ENCODE measurements around the gene TCERG1L.
"Not testable (repeated sequence)": the region's sequence is repeated elsewhere in the genome, so short reads cannot be mapped to it uniquely, and the experiment has no call there.

Gene TCERG1L

GRCh38 chr10:131109291-131109690 is 202.2 kb downstream of the TCERG1L start:
- no peak for DNase-seq (ENCODE audit: low read depth, low spot score)

DNA sequence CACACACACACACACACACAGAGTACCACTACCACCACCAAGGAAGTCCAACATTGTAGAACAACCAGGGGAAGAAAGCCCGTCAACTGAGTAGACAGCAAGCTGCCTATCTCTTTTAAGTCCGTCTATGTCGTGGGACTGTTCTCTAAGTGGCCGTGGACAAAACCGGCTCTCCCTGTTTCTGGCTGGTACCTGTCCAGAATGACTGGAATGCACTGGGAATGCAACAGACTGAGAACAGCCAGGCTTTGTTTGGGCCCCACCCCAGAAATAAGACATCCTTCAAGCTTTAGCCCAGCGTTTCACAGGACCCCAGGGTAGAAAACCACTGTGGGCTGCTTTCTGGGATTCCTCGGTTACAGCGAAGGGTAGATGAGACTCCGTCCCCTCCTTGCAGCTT is 203.6 kb downstream of the TCERG1L start:
- no peak for DNase-seq (ENCODE audit: low read depth, low spot score)

DNA sequence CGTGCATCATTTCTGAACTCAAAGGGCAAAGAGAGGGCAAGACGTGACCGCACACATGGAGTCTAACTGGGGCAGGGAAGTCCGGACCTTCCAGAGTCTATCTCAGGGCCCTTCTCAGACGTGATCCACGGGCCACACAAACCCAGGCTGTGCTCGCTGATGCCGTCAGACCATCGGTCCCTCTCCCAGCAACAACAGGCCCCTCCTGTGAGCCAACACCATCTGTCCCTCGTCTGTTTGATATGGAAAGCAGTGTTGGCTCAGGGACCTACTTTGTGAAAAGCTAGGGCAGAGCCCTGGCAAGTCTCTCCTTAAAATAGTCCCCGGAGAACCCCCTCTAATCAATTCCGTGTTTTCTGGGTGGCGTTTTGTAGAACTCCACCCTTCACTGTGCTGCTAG is 208.8 kb downstream of the TCERG1L start:
- no peak for DNase-seq (ENCODE audit: low read depth, low spot score)

- DNase-seq (ENCODE audit: low read depth, low spot score): no peak
Observed at GRCh38 chr10:131102147-131102546, 209.4 kb downstream of the TCERG1L start.

- DNase-seq (ENCODE audit: low read depth, low spot score): not testable (repeated sequence)
Observed at GRCh38 chr10:131100418-131101410, 210.8 kb downstream of the TCERG1L start.

DNA sequence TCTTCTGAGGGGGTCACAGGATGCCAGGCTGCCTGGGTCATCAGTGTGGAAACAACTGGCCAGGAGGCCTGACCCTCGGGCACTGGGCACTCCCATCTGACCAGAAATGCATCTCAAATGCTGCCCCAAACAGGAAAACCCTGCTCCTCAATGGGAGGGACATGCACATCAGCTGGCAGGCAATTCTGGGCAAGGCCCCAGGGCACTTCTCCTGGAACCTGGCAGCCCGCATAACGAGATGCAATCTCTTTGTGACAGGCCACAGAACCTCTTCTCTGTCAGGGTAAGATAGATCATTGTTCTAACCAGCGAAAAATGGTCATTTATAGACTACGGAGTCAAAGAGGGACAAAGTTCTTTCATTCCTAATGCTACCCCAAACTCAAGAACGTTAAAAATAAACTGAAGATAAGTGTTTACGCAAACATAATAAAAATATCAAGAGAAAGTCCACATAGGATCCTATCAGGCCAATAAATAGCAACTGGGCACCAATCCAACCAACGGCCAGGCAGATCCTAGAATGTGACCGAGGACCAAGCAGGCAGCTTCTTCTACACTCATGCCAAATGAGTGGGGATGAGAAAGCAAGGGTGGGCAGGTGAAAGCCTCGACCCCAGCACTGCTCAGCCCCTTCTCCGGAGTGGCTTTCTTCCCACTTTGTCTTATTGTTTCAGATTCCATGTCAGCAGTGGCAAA is 212.3 kb downstream of the TCERG1L start:
- no peak for DNase-seq (ENCODE audit: low read depth, low spot score)

- no peak for DNase-seq (ENCODE audit: low read depth, low spot score)
Observed at GRCh38 chr10:131098416-131098952, 213.0 kb downstream of the TCERG1L start.

DNA sequence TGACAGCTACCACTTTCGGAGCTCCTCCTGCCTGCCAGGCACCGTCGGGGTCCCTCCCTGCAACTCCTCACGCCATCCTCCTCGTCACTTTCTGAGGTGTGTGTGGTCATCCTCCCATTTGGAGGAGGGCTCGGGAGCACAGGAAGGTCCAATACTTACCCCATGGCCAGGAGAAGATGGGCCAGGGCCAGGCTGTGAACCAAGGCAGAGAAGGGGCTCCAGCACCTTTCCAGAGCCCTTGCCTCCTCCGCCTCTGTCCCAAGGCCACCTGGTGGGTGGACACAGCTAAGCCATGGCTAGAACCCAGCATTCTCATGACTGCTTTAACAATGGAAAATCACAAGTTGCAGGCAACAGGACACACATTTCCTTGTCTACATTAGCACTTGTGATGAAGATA is 215.5 kb downstream of the TCERG1L start:
- DNase-seq (ENCODE audit: low read depth, low spot score): no peak

DNA sequence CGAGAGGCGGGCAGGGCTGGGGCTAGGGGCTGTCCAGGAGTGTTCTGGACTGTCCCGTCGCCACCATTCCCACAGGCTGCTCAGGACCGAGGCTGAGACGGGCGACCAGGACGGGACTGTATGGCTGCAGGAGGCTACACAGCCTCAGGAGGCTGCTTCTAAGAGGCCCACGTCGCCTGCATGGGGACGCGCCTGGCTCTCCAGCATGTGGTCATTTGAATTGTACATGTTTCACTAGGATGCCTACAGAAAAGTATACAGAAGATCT is 216.3 kb downstream of the TCERG1L start:
- no peak for DNase-seq (ENCODE audit: low read depth, low spot score)

GRCh38 chr10:131094527-131095312 is 216.8 kb downstream of the TCERG1L start:
- DNase-seq (ENCODE audit: low read depth, low spot score): no peak

- no peak for DNase-seq (ENCODE audit: low read depth, low spot score)
Observed at GRCh38 chr10:131093795-131094366, 217.6 kb downstream of the TCERG1L start.

- no peak for DNase-seq (ENCODE audit: low read depth, low spot score)
Observed at GRCh38 chr10:131093346-131093745, 218.2 kb downstream of the TCERG1L start.

DNA sequence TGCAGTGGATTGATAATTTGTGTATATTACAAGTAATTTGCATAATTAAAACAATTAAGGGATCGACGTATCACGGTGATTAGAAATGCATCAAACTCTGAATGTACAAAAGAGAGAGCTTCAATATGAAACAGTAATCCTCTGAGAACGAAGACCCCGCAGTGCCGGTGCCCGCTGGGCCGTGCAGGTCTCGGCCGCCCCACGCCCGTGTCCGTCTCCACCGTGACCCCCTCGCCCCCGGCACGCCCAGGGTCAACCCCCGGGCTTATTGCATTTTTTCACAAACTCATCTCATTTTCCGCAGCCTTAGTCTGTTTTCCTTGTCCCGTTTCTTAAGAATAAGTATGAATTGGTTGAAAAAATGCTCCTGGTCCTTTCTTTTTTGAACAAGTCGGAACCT is 218.6 kb downstream of the TCERG1L start:
- no peak for DNase-seq (ENCODE audit: low read depth, low spot score)

DNA sequence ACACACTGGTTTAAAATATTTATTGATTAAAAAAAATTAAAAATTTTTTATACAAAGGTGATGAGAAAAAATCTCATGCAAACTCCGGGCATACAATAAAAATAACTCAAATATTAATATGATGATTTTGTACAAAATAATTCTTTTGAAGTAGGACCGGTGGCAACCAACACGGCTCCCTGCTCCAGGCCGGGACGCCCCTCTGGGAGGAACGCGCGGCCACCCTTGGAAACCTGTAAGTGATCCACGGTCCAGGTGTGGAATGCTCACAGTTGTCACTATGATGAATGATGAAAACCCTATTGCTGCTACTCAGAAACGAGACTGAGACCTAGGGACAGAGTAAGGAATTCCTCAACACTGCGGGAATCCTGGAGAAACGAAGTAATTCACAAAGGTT is 219.1 kb downstream of the TCERG1L start:
- DNase-seq (ENCODE audit: low read depth, low spot score): no peak

GRCh38 chr10:131091682-131092081 is 219.8 kb downstream of the TCERG1L start:
- no peak for DNase-seq (ENCODE audit: low read depth, low spot score)

DNA sequence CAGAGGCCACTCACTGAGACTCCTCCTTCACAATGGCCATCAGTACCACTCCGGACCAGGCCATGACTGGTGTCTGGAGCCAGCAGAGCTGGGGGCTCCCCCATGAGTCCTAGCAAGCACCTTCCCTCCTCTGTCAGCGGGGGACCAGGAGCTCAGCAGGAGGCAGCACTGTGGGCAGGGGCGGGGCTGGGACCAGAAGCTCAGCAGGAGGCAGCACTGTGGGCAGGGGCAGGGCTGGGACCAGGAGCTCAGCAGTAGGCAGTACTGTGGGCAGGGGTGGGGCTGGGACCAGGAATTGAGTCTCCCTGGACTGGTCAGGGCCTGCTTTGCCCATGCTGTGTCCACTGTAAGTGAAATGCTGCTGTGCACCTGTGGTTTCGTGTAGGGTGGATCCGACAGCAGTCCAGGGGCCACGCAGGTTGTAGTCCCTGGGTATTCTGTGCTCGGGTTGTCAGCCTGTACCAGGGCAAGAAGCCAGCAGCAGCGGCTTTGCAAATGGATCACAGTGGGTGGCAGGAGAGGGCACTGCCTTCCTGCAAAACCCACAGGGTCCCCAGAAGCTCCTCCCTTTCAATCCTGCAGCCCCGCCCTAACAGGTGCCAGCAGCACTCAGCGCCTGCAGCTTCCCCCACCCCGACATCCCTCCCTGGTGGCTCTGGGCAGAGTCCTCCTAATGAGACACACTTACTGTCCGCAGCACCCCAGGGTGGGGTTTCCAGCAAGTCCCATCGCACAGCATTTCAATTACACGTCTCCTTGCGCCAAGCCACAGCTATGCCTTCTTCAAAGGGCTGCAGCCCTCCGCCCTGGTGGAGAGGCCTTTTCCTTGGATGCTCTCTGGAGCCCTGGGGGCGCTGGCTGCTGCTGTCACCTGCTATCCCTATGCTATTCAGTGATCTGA is 220.5 kb downstream of the TCERG1L start:
- no peak for DNase-seq (ENCODE audit: low read depth, low spot score)

GRCh38 chr10:131089861-131090260 is 221.7 kb downstream of the TCERG1L start:
- no peak for DNase-seq (ENCODE audit: low read depth, low spot score)

GRCh38 chr10:131089150-131089549 is 222.4 kb downstream of the TCERG1L start:
- DNase-seq (ENCODE audit: low read depth, low spot score): no peak

DNA sequence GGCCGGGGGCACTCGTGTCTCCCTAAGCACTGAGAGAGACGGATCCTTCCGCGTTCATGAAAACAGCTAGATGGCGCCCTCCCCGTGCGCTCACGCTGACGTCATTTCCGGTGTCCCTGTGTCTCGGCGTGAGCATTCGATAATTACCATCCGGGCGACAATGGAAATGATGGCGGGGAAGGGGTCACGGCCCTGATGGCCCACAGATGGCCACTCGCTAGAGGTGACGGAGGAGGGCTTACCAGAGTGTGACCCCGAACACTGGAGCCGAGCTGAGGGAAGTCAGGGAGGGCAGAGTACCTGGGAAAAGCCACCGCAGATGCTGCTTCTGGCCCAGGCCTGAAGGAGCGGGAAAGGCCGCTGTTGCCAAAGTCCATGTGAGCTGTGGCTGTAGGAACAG is 222.9 kb downstream of the TCERG1L start:
- no peak for DNase-seq (ENCODE audit: low read depth, low spot score)

GRCh38 chr10:131087464-131088215 is 223.9 kb downstream of the TCERG1L start:
- no peak for DNase-seq (ENCODE audit: low read depth, low spot score)

All from iPS DF 19.7 (cell line).